GM18951 (cell line): ENCODE measurements around the gene VPS26C.
"Not testable (repeated sequence)": the region's sequence is repeated elsewhere in the genome, so short reads cannot be mapped to it uniquely, and the experiment has no call there.

ENCODE experiments used
- POLR2A ChIP-seq: IDR thresholded peaks from 4 replicates; pipeline ENCODE4 v1.6.1; 2011; ENCODE audit warnings: mild to moderate bottlenecking; ENCODE audit not compliant: insufficient read length, insufficient read depth; ENCODE audit errors: extremely low read depth
- in situ Hi-C: fragments of 300-500 bp; cut with MboI; formaldehyde crosslinking; loops from one replicate; pipeline ENCODE4 v1.12.0; 2022; ENCODE audit warnings: low sequenced_read_pairs, mixed read lengths, inconsistent platforms; ENCODE audit not compliant: unreplicated experiment

The VPS26C gene

DNA sequence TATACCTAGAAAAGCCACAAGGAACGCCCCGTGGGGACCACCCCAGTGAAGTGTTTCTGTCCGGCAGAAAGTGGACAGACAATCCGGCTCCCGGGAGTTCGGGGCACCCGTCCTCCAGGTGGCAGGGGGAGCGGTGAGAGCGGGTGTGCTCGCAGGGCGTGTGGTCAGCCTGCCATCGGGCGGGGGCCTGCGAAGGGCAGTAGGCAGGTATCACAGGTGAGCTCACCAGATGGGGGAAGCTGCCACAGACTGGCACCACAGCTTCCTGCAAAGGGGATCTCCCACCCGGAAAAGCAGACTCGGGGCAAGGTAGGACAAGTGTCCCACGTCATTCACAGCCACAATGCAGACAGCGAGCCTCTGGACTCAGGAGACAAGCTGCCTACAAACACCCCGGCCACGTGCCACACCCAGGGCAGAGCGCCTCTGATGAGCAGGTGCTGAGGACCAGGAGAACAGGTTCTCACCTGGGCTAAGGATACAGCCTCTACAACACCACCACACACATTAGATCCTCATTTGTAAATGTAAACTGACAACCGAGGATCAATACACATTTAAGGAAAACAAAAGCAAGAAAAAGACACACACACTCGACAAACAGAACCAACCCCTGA is 36.4 kb downstream of the VPS26C start:
- in situ Hi-C loops, result no loop called here

DNA sequence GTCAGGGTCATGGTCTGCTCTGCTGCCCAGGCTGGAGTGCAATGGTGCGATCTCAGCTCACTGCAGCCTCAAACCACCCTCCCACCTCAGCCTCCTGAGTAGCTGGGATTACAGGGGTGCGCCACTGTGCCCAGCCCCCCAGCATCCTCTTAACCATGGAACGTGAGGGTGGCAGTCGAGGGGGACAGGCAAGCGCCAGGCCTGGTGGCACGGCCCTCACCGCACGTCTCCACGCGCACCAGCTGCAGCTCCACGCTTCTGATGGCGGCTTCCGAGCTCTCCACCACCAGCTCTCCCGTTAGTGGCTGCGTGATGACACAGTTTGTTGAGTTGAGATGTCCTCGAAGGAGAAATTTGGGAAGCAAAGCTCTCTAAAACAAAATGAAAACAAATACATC is 39.1 kb downstream of the VPS26C start:
- TF ChIP-seq POLR2A, result no peak
- in situ Hi-C loops, result no loop called here

More for the DNA sequence above, 36.4 kb downstream of the VPS26C start:
- TF ChIP-seq POLR2A, result no peak

DNA sequence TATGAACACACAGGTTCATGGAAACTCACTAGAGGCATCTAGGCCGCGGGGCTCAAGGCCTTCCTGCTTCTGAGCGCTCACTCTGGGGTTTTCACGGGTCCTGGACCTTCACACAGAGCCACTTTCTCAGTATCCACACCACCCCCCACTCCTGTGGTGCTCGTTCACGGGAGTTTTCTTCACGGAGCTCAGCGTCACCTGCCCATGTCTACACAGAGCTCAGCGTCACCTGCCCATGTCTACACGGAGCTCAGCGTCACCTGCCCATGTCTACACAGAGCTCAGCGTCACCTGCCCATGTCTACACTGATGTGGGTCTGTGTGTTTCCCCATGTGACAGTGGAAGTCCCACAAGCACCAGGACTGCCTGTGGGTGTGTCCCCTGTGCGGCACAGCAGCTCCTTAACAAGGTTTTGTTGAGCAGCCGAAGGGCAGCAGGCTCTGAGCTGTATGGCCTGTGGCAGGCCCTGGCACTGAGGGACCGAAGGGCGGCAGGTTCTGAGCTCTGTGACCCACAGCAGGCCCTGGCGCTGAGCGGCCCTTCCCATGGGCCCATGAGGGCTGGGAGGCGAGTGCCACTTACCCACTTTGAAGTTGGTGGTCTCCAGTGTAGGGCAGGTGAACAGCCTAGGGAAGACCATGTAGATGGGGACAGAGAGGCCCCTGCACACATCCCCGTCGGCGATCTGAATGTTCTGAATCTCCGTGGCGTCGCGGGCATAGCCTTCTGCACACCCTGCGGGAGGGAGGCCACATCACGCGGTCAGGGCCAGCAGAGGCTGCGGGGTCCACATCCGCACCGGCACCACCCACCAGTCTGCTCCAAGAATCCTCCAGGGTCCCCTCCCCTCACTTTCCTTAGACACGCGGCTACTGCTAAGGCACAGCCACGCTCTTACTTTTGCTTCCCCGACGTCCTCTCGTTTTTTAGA is 39.8 kb downstream of the VPS26C start:
- TF ChIP-seq POLR2A, result no peak
- in situ Hi-C loops, result no loop called here

DNA sequence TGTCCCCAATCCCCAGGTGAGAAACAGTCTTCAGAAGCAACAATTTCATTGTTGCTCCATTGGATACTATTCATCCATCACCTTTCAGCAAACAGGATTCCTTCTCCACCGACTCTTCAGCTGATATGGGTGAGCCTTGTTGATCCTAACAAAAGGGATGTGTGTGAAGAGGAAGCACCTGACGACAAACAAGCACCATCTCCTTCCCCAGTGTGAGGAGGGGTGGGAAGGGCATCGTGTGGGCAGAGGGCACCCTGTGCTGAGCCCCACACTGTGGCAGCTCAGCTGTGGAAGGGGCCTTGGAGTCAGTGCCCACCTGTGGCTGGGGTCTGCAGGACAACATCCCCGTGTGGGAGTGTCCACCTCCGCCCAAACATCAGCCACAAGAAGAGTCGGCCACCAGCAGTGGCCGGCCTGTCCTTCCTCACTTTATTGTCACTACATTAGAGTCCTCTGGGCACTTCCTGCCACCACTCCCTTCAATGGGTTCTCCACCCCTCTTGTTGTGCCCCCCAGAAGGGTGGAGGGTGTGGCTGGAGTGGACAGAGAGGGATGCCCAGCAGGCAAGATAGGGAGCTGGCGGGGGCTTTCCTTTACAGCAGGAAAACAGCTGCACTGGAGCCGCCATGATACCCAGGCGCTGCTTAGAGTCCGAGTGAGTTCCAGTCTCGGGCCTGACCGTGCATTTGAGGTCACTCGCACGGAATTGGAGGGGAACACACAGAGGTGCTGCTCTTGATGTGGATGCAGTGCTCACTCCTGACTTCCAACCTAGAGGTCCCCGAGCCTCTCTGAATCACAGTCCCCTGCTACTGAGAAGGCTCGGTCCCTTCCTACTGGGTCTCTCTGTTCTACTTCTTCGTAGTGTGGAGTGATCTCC is 40.9 kb downstream of the VPS26C start:
- in situ Hi-C loops, result no loop called here
- TF ChIP-seq POLR2A, result no peak

DNA sequence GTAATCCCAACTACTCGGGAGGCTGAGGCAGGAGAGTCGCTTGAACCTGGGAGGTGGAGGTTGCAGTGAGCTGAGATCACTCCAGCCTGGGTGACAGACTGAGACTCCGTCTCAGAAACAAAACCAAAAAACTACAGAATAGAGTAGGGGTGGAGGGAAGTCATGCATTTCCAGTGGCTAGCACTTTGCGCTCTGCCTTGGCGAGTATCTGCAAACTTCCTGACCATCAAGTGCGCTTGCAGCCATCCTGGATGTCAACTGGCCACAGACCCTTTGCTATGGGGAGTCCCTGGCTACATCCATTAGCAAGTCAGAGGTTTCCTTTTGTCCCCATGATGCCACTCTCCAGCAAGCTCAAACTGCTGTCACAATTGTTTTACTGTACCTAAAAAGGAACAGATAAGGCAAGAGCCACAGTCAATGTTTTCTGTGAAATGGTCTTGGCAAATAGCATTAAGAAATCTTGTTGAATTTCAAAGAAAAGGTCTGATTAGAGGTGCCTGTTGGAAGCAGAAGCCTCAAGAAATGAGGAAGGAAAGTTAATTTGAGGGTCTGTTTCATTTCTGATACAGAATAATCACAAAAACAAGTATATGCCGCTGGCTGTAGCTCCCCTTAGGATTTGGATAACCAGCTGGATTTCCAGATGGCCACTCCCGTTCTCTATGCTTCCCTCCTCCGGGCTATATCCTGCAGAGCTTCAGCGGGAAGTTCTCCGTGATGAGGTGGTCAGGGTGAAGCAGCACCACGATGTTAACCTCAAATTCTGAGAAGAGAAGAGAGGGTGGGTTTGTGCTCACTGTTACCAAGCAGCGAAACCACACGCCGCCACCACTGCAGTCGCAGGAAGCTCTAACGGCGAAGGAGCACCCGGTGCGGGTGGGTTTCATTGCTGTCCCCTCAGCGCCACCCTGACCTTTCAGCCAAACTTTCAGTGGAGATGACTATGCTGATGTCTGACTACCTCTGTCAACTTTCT is 42.0 kb downstream of the VPS26C start:
- TF ChIP-seq POLR2A, result no peak
- in situ Hi-C loops, result no loop called here

DNA sequence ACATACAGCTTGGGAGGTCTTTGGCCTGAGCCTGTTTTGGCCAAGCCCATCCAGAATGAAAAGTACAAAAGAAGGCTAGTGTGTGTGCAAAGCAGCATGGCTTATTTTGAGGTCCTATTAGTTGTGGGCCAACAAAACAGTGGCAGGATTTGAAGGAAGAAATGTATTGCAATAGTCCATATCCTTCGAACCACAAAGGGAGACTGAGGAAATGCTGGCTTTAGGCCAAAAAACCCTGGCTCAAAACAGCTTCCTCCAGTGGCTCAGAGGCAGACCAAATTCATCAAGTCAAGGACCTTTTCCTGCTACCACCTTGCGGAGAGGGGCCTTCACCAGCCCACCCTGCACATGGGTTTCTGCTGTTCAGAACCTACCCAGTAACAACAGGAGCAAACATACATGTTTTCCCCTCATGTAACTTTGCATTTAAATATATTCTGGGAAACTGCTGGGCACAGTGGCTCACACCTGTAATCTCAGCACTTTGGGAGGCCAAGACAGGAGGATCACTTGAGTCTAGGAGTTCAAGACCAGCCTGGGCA is 43.3 kb downstream of the VPS26C start:
- in situ Hi-C loops, result no loop called here
- TF ChIP-seq POLR2A, result no peak

DNA sequence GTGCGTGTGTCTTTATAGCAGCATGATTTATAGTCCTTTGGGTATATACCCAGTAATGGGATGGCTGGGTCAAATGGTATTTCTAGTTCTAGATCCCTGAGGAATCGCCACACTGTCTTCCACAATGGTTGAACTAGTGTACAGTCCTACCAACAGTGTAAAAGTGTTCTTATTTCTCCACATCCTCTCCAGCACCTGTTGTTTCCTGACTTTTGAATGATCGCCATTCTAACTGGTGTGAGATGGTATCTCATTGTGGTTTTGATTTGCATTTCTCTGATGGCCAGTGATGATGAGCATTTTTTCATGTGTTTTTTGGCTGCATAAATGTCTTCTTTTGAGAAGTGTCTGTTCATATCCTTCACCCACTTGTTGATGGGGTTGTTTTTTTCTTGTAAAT is 44.9 kb downstream of the VPS26C start:
- in situ Hi-C loops, result not testable (repeated sequence)

DNA sequence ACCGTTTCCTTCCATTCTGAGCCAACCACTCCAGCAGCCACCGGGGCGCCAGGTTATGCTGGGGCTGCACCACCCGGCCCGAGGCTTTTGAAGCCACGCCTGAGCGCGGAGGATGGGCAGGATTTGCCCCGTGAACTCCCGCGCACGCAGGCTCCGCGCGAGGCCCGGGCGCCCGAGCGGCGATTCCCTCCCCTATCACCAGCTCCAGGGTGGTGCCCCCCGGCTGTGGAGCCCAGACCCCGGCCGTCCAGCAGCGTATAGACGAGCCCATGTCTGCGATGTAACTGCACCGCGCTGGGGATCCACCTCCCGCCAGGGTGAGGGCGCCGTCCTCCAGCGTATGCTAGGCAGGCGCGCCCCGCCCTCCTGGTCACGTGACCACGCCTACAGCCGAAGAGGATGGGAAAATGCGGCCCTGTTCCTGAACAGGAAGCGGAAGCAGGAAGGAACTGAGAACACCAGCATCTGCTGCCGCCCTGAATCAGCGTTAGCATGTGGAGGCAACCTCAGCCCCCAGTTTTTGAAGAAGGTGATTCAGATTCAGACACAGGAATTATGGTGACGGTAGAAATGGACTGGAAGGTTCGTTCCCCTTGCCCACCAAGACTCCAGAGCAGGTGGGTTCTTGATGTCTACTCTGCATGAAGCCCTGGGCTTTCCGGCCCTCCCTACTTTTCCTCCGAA is 46.0 kb downstream of the VPS26C start:
- TF ChIP-seq POLR2A, result peak; percentile 90
- in situ Hi-C loops, result no loop called here

DNA sequence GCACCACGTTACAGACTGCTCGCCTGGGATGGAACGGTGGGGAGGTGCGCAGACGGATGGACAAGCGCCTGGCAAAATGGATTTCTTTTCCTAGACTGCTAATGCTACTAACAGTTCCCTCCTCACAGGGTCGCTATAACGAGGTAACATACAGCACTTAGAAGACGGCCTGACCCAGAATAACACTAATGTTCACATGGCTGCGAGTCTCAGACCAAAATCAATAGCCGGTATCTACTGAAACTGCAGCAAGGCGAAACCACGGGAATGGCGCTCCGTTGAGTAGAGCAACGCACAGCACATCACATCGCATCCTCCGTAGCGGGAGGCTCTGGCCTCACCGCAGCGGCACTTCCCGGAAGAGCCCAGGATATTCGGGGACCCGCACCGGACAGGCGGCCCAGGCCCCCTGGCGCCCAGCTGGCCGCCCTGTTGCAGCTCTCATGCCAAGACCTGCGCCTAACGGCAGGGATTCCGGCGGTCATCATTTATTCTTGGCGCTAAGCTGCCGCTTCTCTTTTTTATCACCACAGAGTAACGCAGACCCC is 46.6 kb downstream of the VPS26C start:
- no peak for TF ChIP-seq POLR2A
- in situ Hi-C loops, result no loop called here

DNA sequence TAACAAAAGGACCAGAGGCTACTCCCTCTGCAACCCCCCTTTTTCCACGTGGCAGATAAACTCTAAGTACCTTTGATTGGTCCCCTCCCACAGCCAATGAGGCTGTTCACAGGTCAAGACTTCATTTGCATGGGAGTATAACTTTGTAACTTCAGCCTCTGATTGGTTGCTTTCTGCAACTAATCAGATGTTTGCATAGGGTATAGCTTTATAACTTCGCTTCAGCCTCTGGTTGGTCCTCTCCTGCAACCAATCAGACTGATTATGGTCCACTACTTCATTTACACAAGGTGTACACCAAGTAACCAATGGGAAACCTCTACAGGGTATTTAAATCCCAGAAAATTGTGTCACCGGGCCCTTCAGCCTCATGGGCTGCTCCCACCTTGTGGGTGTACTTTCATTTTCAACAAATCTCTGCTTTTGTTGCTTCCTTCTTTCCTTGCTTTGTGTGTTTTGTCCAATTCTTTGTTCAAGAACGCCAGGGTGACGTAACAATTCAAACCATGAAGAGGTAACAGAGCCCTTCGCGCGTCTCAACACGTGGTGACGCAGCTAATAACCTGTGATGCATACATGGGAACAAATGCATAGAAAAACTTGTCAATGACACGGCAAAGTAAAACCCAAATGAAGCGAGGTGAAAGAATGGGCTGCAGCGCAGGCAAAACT is 47.2 kb downstream of the VPS26C start:
- TF ChIP-seq POLR2A, result no peak
- in situ Hi-C loops, result no loop called here

DNA sequence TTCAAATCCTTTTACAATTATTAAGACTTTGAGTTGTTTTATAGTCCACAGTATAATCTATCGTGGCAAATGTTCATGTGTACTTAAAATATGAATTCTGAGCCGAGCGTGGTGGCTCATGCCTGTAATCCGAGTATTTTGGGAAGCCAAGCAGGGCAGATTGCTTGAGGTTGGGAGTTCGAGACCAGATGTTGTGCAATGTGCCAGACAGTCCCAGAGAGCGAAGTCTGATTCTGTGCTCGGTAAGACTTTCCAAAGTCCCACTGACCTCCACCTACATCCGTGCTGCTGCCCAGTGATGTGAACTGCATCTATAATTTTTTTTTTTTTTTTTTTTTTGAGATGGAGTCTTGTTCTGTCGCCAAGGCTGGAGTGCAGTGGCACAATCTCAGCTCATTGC is 52.2 kb downstream of the VPS26C start:
- no peak for TF ChIP-seq POLR2A
- in situ Hi-C loops, result no loop called here
